ENCODE measurements around the gene NETO1.

Gene NETO1

DNA sequence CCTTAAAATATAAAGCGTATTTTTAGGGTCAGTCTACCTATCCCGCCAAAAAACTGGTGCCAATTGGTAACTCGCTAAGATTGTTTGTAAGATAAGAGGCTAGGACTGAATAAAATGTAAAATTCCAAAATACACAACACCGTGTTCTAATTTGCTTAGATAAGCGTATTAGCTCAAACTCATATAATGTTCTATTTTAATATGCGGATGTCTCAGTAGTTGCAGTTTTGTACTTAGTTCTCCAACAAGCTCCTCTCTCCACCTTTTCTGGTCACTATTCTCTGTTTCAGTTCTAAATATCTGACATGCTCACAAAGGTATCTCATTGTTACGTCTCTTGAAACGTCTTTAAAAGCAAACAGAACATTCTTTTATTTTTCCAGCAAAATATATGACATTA is 24.0 kb downstream of the NETO1 start:
- DNase-seq (ENCODE audit: low read depth in 2 of 2), result no peak

DNA sequence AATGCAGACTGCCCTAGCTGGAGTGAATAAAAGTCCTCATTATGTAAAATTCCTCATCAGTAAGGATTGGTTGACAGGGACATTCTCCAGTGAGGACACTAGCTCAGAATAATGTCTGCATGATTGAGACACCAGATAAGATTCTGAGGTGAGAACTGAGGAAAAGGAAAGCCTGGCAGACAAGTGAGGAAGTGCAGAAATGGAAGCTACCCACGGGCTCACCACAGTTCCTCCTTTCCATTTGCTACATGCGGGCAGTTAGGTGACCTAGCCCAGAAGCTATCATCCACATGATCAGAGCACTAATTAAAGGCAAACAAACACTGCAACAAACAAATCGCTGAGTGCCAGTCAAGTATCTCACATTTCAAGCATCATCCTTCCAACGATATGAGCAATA is 27.7 kb downstream of the NETO1 start:
- DNase-seq (ENCODE audit: low read depth in 2 of 2), result no peak

DNA sequence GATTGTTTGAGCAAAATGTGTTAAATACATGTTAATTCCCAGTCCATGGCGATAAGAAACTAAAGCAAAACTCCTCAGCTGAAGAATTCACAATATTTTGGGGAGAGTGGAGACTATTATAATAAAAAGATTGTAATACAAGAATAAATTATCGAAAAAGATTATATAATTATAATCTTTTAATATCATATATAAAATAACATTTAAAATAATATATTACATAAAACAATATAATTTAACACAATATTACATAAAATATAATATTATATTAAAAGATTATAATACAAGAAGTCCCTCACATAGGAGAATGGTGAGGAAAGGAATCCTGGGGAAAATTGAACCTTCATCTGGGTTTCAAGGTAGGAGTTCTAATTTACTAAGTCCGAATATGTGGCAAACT is 33.1 kb downstream of the NETO1 start:
- DNase-seq (ENCODE audit: low read depth in 2 of 2), result no peak

DNA sequence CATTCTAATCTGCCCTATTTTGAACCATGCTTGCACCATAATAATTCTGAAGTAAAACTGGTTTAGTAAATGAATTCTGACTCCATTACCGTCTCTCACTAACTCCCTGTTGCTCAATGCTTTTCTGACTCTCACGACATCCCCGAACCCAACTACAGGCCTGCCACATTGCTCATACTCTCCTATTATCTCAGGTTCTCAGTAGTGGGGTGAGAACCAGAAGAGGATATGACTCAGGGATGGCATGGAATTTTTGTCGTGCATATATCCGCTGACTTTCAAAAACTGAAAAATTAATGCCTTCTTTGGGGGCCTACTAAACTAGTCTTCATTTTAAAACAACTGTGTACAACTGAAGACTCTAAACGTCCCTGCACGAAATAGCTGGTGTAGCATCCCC is 34.3 kb downstream of the NETO1 start:
- no peak for DNase-seq (ENCODE audit: low read depth in 2 of 2)

DNA sequence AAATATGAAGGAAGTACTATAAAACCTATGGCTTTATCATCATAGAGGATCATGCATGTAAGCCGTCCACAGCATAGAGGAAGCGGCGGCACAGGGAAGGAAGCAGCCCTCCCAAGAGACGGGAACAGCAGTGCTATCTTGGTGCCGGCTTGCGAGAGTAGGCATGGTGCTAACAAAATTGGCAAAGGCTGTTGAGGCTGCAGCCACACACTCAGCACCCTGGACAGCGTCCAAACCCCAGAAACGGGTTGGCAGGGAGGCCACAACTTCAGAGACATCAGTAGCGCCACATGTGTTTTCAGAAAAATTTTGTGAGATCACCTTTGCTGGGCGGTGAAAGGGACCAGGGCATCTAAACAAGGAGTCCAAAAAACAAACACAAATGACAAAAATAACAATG is 37.7 kb downstream of the NETO1 start:
- DNase-seq (ENCODE audit: low read depth in 2 of 2), result no peak

DNA sequence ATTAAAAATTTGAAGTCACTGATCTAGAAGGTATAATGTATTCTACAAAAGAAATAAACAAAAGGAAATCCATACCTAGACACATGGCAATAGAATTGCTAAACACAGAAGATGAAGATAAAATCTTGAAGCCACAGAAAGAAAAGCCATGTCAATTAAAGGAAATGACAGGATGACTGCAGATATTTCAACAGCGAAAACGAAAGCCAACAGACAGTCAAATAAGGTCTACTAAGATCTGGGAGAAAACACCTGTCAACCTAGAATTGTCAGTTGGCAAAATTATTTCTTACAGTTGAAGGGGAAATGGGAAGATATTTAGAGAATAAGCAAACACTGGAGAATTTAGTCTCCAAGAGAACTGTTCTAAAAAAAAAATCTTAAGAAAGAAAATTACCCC is 39.2 kb downstream of the NETO1 start:
- DNase-seq (ENCODE audit: low read depth in 2 of 2), result no peak

DNA sequence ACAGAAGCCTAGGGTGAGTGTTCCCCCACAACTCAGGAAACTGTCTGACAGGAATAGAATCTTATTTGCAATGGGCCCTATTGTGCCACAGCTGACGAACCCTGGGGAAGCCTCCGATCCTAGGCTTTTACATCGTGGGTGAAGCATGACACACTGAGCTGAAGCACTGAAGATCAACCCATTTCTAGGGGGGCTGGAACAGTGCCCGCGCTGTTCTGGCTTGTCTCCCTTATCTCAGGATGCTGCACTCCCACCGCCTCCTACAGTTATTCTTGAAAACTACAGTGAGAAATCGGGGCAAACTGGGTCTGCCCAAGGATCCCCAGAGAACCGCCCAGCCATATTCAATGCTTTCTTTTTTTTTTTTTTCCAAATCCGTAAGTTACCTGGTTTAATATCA is 41.1 kb downstream of the NETO1 start:
- no peak for DNase-seq (ENCODE audit: low read depth in 2 of 2)

DNA sequence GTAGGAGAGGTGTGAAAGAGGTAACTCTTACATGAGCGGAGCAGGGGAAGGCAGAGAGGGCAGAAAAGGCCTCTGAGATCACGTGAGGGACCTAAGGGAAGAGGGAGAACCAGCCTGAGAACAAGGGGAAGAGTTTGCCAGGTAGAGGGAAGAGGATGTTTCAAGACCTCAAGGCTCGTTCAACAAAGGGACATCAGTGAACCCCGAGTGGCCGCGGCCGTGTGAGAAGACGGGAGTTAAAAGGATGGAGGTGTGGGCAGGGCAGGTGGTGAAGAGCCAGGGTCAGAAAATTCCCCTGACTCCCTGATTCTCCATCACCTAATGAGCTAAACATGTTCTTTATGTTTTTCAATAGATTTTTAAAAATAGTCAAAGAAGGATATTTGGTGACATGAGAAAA is 44.4 kb downstream of the NETO1 start:
- DNase-seq (ENCODE audit: low read depth in 2 of 2), result no peak

DNA sequence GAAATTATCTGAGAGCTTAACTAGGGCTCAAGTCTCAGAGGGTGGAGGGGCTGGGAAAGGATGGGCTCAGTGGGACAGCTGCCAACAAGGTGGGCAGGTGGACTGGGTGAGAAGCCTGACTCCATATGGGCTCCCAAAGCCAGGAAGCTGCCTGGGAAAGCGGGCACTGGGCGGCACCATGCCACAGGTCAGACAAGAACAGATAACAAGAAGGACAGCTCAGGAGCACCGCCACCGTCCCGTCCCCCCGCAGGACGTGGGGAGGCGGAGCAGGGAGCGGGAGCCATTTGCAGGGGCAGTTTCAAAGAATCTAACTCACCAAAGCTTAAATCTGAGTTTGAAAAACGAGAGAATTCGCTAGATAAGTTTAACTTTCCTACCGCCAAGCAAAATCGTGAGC is 45.6 kb downstream of the NETO1 start:
- DNase-seq (ENCODE audit: low read depth in 2 of 2), result no peak

DNA sequence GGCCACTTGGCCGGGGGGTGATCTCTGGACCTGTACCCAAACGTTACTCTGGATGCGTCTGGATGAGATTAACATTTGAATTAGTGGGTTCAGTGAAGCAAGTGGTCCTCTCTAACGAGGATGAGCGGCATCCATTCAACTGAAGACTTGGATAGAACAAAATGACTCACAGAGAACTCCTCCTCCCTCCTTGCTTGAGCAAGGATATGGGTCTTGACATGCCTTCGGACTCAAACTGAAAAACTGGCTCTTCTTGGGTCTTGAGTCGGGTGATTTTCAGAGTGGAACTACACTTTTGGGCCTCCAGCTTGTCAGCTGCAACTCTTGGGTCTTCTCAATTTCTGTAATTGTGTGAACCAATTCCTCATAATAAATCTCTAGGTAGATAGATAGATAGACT is 47.2 kb downstream of the NETO1 start:
- no peak for DNase-seq (ENCODE audit: low read depth in 2 of 2)

DNA sequence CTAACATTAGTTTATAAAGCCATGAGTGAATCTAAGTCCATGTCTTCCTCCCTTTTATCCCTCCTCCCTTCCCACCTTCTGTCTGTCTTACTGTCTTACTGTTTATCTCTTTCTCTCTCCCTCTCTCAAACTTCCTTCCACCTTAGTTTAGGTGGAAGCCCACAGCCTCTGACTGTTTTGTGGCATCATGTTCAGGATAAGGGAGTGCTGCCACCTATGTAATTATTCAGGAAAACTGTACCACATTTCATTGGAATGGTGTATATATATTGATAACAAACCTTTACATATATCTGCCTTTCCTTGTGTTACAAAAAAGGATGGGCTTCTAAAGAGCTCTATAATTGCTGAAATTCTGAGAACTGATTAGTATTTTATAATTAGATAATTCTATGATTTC is 48.7 kb downstream of the NETO1 start:
- DNase-seq (ENCODE audit: low read depth in 2 of 2), result no peak

DNA sequence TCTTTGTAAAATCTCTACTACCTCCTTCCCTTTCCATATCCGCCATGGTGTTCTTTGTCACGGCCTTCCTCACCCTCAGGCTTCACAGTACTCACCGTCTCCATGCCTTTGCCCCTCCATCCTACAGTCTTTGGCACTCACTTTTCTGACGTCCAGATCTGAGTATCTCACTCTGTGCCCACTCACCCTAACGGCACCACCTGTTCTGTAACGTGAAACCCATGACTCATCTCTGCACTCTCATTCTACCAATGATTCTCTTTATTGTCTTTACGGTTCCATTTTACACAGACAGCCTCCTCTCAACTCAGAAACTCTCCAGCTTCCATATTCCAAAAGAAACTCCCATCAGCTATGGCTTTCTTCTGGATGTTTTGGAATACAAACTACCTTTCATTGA is 56.7 kb downstream of the NETO1 start:
- DNase-seq (ENCODE audit: low read depth in 2 of 2), result no peak

DNA sequence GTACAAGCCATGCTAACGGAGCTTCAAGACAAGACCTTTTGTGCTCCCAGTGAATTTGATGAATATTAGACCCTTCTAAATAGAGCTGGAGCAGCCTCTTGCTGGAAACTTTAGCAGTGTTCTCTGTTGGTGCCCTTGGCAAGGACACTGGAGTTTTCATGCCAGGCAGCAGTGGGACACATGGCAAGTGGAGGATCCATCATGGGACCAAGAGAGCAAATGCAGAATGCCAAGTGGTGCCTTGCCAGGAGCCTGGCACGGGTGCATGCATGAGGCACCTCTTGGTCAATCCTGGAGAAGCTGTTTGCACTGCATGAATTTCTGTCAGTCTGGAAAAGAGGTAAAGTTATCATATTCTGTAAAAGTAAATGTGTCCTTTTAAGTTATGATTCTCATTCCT is 59.1 kb downstream of the NETO1 start:
- no peak for DNase-seq (ENCODE audit: low read depth in 2 of 2)

DNA sequence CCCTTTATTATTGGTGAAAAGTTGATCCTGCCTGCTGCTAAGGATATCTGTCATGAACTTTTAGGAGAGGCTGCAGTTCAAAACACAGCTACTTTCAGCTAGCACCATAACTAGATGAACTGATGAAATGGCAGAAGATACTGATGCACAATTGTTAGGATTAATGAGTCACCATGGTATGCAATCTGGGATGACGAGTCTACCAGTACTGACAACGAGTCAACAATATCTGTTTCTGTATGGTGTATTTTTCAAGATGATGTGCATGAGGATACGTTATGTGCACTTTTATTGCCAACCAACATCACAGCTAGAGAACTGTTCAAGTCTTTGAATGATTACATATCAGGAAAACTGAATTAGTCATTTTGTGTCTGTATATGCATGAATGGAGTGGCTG is 68.7 kb downstream of the NETO1 start:
- DNase-seq (ENCODE audit: low read depth in 2 of 2), result no peak

DNA sequence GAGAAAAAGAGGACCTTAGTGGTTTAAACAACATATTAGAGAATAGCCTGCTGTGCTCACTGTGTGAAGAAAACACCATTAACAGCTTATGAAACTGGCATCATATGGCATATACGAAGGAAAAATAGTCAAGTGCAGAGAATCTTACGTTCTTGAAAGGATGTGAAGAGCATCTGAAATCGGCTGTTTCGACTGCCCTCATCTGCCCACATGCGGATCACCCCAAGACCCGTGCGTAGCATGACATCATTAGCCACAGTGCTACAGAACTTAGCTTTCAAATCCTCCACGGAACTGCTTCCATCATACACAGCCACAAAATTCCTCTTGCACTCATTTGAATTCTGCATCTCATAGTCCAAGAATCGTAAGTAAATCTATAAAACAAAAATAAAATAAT is 84.3 kb downstream of the NETO1 start:
- DNase-seq (ENCODE audit: low read depth in 2 of 2), result no peak

DNA sequence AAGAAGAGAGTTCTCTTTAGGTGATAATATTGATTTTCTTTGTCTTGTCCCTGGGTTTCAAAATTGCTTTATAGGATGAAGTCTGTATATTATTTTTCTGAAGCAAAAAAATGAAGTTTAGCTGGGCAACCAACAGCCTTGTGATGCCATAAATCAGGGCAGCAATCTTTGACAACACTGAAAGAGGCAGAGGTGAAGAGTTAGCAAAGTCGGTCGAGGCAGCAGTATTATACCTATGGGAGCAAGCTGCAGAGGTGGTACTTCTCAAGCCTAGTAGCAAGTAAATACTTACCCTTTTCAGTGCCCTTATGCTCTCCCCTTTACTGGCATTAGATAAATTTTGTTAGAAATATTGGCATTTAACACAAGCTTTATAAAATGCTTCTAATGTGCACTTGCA is 92.9 kb downstream of the NETO1 start:
- no peak for DNase-seq (ENCODE audit: low read depth in 2 of 2)

DNA sequence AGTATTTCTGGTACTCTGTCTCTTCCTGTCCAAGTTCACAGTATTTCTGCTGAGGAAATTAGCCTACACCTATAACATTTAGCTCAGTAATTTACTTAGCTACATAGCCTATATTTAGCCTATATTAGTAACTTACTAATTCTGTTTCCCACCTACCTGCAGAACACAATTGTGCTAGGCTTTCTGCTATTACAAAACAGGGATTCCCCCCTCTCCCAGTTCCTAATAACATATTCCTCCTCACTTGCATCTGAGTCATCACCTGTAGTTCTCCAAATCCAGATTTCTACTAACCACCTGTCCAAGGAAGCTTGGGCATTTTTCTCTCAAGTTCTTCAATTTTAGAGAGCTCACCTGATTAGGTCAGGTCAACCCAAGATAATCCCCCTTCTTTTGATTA is 94.9 kb downstream of the NETO1 start:
- DNase-seq (ENCODE audit: low read depth in 2 of 2), result no peak

DNA sequence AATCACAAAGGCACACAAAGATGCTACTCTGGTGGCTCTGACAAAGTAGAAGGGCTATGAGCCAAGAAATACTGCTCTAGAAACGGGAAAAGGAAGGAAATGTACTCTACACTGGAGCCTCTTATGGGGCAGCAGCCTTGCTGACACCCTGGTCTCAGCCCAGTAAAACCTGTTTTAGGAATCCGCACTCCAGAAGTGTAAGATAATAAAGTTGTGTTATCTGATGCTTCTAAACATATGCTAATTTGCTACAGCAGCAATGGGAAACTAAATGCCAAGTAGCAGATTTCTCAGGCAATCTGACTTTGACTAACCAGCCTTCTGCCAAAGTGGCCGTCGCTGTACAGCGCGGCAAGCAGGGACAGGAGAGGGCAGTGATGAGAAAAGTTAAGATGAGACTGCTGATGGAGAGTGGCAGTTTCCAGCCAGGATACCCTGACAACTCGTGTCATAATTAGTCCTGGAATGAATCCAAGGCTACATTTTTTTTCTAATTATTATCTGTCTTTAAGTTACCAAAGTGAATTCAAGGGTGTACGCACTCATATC is 99.0 kb downstream of the NETO1 start:
- no peak for DNase-seq (ENCODE audit: low read depth in 2 of 2)

DNA sequence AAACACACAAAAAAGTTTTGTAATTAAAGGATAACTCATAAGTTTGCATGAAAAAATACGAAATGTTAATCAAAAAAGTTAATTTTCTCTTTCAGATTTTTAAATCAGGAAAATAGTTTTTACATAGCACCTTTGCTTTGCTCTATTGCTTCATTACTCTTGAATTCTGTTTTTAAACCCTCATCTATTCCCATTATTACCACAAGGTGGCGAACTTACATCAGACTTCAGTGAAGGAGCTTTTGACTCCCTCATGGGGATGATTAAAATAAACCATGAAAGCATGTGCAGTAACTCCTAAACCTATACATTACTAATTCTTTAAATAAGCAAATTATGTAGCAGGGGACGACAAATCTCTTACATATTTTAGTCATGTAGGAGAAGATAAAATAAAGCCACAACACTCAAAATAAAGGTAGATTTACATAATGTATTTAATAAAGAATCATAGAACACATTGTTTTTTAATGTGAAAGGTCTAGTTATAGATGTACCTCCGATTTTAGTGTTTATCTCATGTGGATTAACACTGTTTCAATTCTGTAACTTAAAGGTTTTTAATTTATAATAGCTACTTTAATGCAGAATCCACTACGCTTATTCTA is 105.2 kb downstream of the NETO1 start:
- no peak for DNase-seq (ENCODE audit: low read depth in 2 of 2)

DNA sequence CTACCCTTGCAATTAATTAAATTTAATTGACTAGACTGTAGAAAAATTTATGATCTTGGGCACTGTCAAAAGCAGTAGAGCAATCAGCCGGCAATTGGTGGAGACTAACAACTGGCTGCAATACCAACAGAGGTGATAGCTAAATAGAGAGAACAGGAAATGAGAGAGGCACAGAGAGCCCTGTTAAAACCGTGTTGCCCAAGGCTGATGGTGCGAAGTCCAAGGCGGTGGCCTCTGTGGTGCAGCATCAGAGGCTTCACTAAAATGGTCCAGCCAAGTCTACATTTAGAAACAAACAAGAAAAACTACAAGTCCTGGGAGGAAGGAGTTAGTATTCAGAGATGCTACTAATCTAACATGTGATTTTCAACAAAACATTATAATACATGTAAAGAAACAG is 115.6 kb downstream of the NETO1 start:
- DNase-seq (ENCODE audit: low read depth in 2 of 2), result no peak

DNA sequence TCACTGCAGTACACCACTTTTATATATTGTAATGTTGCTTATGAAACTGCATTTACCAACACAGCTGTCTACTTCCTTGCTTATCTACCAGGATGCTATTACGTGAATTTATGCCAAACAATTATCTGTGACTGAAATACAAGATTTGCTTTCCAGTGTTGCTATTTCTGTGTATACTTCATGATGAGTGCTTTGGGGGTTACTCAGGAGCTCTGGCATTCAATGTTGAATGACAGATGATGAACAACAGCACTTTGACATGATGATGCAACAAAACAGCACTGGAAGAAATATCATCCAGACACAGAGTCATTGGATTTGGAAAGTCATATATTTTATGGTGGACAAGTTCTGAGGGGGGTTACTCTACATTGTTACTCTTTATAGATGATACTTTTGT is 125.8 kb downstream of the NETO1 start:
- no peak for DNase-seq (ENCODE audit: low read depth in 2 of 2)

DNA sequence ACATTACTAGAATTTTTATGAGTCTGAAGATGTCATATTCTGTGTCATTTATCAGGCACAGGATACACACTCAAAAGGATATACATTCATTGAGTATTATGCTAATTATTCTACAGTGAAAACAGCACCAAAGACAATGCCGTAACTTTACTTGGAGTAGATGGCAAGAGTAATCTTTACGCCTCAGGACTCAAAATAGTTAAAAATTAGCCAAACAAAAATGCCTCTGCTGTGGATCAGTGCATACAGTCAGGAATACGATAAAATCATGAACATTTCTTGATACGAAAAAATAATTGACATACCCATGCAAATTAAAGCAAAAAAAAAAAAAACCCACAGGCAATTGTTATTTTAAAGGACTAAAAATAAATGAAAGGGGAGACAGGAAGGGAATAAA is 129.7 kb downstream of the NETO1 start:
- no peak for DNase-seq (ENCODE audit: low read depth in 2 of 2)

DNA sequence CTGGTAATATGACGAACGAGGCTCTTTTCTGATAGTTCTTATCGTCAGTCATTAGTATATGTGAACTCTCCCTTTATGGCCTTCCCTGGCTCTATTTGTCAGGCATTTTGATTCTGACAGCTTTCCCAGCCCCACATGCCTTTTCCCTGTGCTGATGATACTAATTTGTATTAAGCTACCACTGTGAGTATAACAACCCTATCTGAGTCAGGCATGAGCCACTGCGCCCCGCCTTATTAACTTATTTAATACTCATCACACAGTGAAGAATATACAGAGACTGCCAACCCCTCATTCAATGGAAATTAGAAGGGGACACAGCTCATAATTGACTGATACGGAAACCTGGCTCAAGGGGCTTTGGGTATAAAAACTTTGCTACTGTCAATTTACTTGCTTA is 140.0 kb downstream of the NETO1 start:
- DNase-seq (ENCODE audit: low read depth in 2 of 2), result no peak

DNA sequence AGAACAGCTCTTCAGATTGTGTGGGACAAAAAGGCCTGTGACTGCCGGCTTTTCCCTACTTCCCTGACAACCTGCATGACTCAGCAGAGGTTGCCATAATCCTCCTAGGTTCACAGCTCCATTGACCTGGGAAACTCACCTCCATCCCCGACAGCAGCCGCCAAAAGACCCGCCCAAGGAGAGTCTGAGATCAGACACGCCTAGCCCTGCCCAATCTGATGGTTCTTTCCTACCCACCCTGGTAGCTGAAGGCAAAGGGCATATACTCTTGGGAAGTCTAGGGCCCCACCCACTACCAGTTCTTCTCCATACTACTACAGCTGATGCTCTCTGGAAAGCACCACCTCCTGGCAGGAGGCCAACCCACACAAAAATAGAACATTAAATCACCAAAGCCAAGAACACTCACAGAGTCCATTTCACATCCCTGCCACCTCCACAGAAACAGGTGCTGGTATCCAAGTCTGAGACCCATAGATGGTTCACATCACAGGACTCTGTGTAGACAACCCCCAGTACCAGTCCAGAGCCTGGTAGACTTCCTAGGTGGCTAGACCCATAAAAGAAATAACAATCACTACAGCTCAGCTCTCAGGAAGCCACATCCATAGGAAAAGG is 140.6 kb downstream of the NETO1 start:
- no peak for DNase-seq (ENCODE audit: low read depth in 2 of 2)
